K562 (cell line): ENCODE data around the gene TXNIP. TPM values are rescaled to one million over a fixed set of nuclear protein-coding genes. Genes with fewer than 3 reads are reported as not detected.
A peak's percentile ranks its signal among the peaks of the same experiment; 100 is the strongest.

Experiments used
- ELF2 ChIP-seq: fragments of 250-450 bp; sonication (Bioruptor Pico); IDR thresholded peaks from 2 replicates; pipeline ENCODE4 v1.5.0; 2021; ENCODE audit warnings: mild to moderate bottlenecking
- FOXJ3 ChIP-seq: sonication (generic); formaldehyde crosslinking; IDR thresholded peaks from 2 replicates; pipeline ENCODE4 v1.4.0; 2020; ENCODE audit warnings: mild to moderate bottlenecking, missing genetic modification reagents
- HNRNPK ChIP-seq: fragments of 200-400 bp; formaldehyde crosslinking; IDR thresholded peaks from one replicate; pipeline ENCODE4 v1.6.1; 2018; ENCODE audit warnings: mild to moderate bottlenecking, low read depth, low read length; ENCODE audit not compliant: poor library complexity, severe bottlenecking
- HNRNPL ChIP-seq: fragments of 200-400 bp; formaldehyde crosslinking; IDR thresholded peaks from 2 replicates; pipeline ENCODE4 v1.6.1; 2017; ENCODE audit warnings: low read depth, mild to moderate bottlenecking, low read length
- L3MBTL2 ChIP-seq: fragments of 450-650 bp; IDR thresholded peaks from 2 replicates; pipeline ENCODE4 v1.6.1; 2016; ENCODE audit warnings: mild to moderate bottlenecking, moderate library complexity
- MAFG ChIP-seq: fragments of 450-650 bp; conservative IDR thresholded peaks from 2 replicates; pipeline ENCODE4 v1.6.1; 2016; ENCODE audit warnings: missing genetic modification characterization, missing compliant biosample characterization
- MCM2 ChIP-seq: fragments of 450-650 bp; IDR thresholded peaks from 2 replicates; pipeline ENCODE4 v1.6.1; 2017; ENCODE audit warnings: low read depth, mild to moderate bottlenecking
- MXI1 ChIP-seq: IDR thresholded peaks from 2 replicates; pipeline ENCODE4 v1.6.1; 2011; ENCODE audit warnings: low read depth, mild to moderate bottlenecking, improper control_type of control experiment, low read length
- STAG1 ChIP-seq: sonication (generic); formaldehyde crosslinking; IDR thresholded peaks from 2 replicates; pipeline ENCODE4 v1.5.0; 2020; ENCODE audit warnings: missing genetic modification reagents, borderline replicate concordance
- THRB ChIP-seq: fragments of 450-650 bp; formaldehyde crosslinking; conservative IDR thresholded peaks from 2 replicates; pipeline ENCODE4 v1.4.0; 2022; ENCODE audit warnings: mild to moderate bottlenecking, missing genetic modification characterization
- ZBTB40 ChIP-seq, 2 experiments: fragments of 450-650 bp in 1 of 2; sonication (generic) in 1 of 2; formaldehyde crosslinking in 1 of 2; IDR thresholded peaks; 2 replicates each; pipeline versions ENCODE4 v1.7.1 to v1.9.0; 2016 to 2022; ENCODE audit warnings: inconsistent platforms in 1 of 2, mild to moderate bottlenecking in 1 of 2, missing genetic modification reagents in 1 of 2
- polyA plus RNA-seq, 8 experiments: library from polyadenylated mRNA; depleted of rRNA in 4 of 8; stranded (reverse) in 5 of 8; unstranded in 3 of 8; fragments of >200 nt; fragmentation: Nextera tagmentation in 2 of 8; fragmentation: Illumina TruSeq in 1 of 8; extraction: Ambion mirVana in 2 of 8; extraction: Trizol in 1 of 8; gene quantifications; 2 replicates each; pipeline versions ENCODE4 v1.2.1 to v1.2.3, GENCODE V29; 2011 to 2014; ENCODE audit warnings: inconsistent platforms in 1 of 8, missing spikeins in 1 of 8
- total RNA-seq, 7 experiments: library from RNA; depleted of rRNA in 6 of 7; stranded (reverse); fragments of >200 nt in 6 of 7; fragmentation: Illumina TruSeq in 2 of 7; extraction: Trizol in 2 of 7; gene quantifications; 2 replicates each; pipeline versions ENCODE4 v1.2.1 to v1.2.3, GENCODE V29; 2011 to 2021; ENCODE audit warnings: low replicate concordance in 1 of 7
- TF ChIP-seq, protein P1 (sequence below): fragments of 450-650 bp; IDR thresholded peaks from 2 replicates; pipeline ENCODE4 v1.6.1; 2017; ENCODE audit warnings: antibody characterized with exemption
- TF ChIP-seq, protein P2 (sequence below): fragments of 450-650 bp; IDR thresholded peaks from 2 replicates; pipeline ENCODE4 v1.6.1; 2016; ENCODE audit warnings: antibody characterized with exemption

TXNIP gene
- total and polyA plus RNA-seq, 9 of the 15 experiments (the other 6 are each of a cell fraction or from before 2014, with no cell fraction given) = 120 to 499 (median 257) TPM

DNA sequence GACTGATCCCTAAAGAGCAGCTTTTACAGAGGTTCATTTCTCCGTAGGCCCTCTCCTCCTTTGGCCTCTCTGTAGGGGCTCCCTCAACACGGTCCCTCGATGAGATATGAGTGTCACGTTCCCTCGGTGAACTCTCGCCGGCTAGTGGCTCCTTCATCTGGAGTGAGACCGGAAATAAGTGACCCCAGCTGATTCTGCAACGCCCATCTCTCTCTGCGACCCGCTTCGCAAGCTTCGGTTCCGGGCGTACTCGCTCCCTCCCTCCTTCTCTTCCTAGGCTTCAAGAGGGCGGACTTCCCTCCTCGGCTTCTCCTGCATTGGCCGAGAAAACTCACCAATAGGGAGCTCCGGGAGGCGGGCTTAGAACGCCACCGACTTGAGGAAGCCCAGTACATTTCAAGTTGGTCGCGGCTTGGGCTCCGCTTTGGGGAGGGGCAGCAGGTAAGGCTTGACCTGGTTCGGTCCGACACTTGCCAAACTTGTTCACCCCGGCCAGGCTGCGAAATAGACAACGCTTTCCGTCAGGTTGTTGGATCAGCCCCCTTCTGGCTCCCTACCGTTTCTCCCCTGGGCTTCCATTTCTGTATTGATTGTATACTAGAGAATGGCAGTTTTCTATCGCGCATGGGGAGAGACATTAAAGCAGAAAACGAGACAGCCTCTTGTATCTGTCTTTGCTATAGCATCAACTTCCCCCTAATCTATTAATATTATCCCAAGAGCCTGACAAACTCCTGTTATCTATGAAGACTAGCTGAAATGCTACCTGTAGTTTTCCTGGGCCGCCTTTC lies 31.9 kb downstream of the TXNIP start, which contains the start of the genes ANKRD34A and POLR3GL (continued):
- TF ChIP-seq ZBTB40 (IDR thresholded peaks at IDR 0.05) (peak; percentile 70), ZBTB40 (CRISPR knock-in tag; IDR thresholded peaks at IDR 0.05) (peak; percentile 9; the same call in 1 of the 2 replicates), L3MBTL2 (peak; percentile 83), FOXJ3 (CRISPR knock-in tag) (no peak), HNRNPK (no peak), ELF2 (CRISPR knock-in tag) (no peak), HNRNPL (no peak), THRB (no peak), MCM2 (no peak), MXI1 (no peak), STAG1 (CRISPR knock-in tag) (no peak), MAFG (tag) (no peak)
- TF ChIP-seq, protein P1, sequence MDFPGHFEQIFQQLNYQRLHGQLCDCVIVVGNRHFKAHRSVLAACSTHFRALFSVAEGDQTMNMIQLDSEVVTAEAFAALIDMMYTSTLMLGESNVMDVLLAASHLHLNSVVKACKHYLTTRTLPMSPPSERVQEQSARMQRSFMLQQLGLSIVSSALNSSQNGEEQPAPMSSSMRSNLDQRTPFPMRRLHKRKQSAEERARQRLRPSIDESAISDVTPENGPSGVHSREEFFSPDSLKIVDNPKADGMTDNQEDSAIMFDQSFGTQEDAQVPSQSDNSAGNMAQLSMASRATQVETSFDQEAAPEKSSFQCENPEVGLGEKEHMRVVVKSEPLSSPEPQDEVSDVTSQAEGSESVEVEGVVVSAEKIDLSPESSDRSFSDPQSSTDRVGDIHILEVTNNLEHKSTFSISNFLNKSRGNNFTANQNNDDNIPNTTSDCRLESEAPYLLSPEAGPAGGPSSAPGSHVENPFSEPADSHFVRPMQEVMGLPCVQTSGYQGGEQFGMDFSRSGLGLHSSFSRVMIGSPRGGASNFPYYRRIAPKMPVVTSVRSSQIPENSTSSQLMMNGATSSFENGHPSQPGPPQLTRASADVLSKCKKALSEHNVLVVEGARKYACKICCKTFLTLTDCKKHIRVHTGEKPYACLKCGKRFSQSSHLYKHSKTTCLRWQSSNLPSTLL = no peak
- TF ChIP-seq, protein P2, sequence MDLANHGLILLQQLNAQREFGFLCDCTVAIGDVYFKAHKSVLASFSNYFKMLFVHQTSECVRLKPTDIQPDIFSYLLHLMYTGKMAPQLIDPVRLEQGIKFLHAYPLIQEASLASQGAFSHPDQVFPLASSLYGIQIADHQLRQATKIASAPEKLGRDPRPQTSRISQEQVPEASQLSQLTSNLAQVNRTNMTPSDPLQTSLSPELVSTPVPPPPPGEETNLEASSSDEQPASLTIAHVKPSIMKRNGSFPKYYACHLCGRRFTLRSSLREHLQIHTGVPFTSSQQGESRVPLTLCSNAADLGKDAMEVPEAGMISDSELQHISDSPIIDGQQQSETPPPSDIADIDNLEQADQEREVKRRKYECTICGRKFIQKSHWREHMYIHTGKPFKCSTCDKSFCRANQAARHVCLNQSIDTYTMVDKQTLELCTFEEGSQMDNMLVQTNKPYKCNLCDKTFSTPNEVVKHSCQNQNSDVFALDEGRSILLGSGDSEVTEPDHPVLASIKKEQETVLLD = no peak
